Fibroblast of lung (primary cell): Measurements from ENCODE around the gene SLC2A5.

Experiments used
- EZH2 ChIP-seq: IDR thresholded peaks from 2 replicates; pipeline ENCODE4 v1.5.1; 2012; ENCODE audit warnings: low read length, control low read depth, mild to moderate bottlenecking; ENCODE audit errors: missing control alignments
- TF ChIP-seq, protein P1 (sequence below), 2 donors: IDR thresholded peaks in 1 of 2; conservative IDR thresholded peaks in 1 of 2; 1 replicate in 1 of 2; 2 replicates in 1 of 2; pipeline ENCODE4 v1.5.1; 2011 to 2012; ENCODE audit warnings: low read length in 2 of 2, control low read depth in 1 of 2, inconsistent platforms in 1 of 2, low read depth in 1 of 2, mild to moderate bottlenecking in 1 of 2

DNA sequence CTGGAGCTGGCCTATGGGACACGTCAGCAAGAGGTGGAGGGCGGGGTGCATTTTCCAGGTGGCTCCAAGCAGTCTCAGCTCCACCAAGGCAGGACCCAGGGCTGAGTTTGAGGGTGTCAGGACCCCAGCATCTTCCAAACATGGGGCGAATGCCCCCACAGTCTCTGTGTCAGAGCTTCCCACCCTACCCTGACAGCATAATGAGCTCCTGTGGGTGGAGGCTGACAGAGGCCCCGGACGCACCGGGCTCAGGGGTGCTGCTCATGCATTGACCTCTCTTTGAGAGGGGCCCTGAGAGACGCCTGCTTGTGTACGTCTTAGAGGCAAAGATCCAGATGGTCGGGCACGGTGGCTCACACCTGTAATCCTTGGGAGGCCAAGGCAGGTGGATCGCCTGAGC lies 80.4 kb downstream of the SLC2A5 start:
- TF ChIP-seq, protein P1, sequence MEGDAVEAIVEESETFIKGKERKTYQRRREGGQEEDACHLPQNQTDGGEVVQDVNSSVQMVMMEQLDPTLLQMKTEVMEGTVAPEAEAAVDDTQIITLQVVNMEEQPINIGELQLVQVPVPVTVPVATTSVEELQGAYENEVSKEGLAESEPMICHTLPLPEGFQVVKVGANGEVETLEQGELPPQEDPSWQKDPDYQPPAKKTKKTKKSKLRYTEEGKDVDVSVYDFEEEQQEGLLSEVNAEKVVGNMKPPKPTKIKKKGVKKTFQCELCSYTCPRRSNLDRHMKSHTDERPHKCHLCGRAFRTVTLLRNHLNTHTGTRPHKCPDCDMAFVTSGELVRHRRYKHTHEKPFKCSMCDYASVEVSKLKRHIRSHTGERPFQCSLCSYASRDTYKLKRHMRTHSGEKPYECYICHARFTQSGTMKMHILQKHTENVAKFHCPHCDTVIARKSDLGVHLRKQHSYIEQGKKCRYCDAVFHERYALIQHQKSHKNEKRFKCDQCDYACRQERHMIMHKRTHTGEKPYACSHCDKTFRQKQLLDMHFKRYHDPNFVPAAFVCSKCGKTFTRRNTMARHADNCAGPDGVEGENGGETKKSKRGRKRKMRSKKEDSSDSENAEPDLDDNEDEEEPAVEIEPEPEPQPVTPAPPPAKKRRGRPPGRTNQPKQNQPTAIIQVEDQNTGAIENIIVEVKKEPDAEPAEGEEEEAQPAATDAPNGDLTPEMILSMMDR (conservative IDR thresholded peaks at IDR 0.05 in 1 of 2, IDR thresholded peaks at IDR 0.05 in 1 of 2; ENCODE audit: low read depth in 1 of 2, low read length in 2 of 2) = no peak
- no peak for TF ChIP-seq EZH2
